ENCODE measurements around the gene LSM3.

The LSM3 gene

GRCh38 chr3:14132689-14133088 lies 45.9 kb upstream of the LSM3 start:
- no peaks in the 10 kb centered on the region for H3K9me3 ChIP-seq
- no peak overlapping the region for H3K4me3 ChIP-seq (ENCODE audit: low read depth, low read length)
- H3K4me1 ChIP-seq = no peaks in the 10 kb centered on the region
- TF ChIP-seq CTCF (IDR thresholded peaks at IDR 0.05; ENCODE audit: low read depth, low read length) = no peak
- DNase-seq = no peak
- H3K36me3 ChIP-seq = peaks cover 23% of the 10 kb centered on the region
- H3K27me3 ChIP-seq = no peaks in the 10 kb centered on the region

DNA sequence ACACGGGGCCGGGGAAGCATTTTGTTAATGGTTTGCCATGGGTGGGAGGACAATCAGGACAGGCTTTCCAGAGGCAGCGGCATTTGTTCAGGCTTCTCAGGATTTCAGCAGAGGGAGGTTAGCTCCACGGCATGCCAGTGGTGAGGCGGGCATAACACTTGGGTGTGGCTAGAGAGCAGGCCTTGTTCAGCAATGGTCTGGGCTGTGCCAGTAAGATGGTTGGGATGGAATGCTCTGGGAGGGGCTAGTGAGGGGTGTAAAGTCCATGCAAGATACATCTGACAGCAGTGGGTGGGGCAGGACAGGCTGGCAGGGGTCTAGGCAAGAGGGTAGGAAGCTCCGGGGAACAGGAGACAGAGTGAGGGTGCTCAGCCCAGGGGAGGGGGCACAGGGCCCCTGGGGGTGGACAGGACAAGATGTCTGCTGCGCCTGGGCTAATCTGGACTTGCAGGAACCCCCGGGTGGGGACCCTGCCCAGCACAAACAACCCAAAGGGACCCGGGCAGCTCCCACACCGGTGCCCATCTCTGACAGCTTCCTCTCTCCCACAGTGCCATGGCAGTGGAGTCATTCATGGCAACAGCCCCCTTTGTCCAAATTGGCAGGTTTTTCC lies 45.3 kb upstream of the LSM3 start:
- H3K36me3 ChIP-seq = peaks cover 17% of the 10 kb centered on the region
- no peak for DNase-seq

GRCh38 chr3:14133876-14134275 lies 44.7 kb upstream of the LSM3 start:
- no peaks in the 10 kb centered on the region for H3K27me3 ChIP-seq
- H3K4me3 ChIP-seq (ENCODE audit: low read depth, low read length) = no peak overlapping the region
- no peak for TF ChIP-seq CTCF (IDR thresholded peaks at IDR 0.05; ENCODE audit: low read depth, low read length)
- no peaks in the 10 kb centered on the region for H3K9me3 ChIP-seq
- no peaks in the 10 kb centered on the region for H3K4me1 ChIP-seq
- DNase-seq = no peak
- peaks cover 11% of the 10 kb centered on the region for H3K36me3 ChIP-seq

More for the DNA sequence above, 45.3 kb upstream of the LSM3 start:
- Histone ChIP-seq H3K4me3 (ENCODE audit: low read depth, low read length) (no peak overlapping the region), H3K27me3 (no peaks in the 10 kb centered on the region), H3K9me3 (no peaks in the 10 kb centered on the region), H3K4me1 (no peaks in the 10 kb centered on the region)
- no peak for TF ChIP-seq CTCF (IDR thresholded peaks at IDR 0.05; ENCODE audit: low read depth, low read length)

DNA sequence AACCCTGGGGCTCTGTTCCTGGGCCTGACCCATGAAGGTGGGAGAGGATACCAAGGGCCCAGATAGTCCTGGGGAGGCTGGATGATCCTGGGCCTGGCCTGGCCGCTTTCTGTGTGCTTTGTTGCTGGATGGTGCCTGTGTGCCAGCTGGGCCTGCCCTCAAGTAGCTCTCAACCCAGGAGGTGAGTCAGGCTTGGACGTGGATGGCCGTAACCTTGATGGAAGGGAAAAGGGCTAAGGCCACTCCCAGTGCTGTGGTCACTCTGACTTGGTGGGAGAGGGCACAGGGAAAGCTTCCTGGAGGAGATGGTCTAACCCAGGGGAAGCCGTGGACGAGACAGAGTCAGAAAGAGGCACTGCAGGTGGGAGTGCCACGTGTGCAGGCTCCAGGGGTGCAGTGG lies 44.3 kb upstream of the LSM3 start:
- Histone ChIP-seq H3K9me3 (no peaks in the 10 kb centered on the region), H3K4me1 (no peaks in the 10 kb centered on the region), H3K36me3 (peaks cover 10% of the 10 kb centered on the region), H3K27me3 (no peaks in the 10 kb centered on the region), H3K4me3 (ENCODE audit: low read depth, low read length) (no peak overlapping the region)
- TF ChIP-seq CTCF (IDR thresholded peaks at IDR 0.05; ENCODE audit: low read depth, low read length) = no peak
- DNase-seq = no peak

- Histone ChIP-seq H3K27me3 (no peaks in the 10 kb centered on the region), H3K9me3 (no peaks in the 10 kb centered on the region), H3K4me3 (ENCODE audit: low read depth, low read length) (no peak overlapping the region), H3K4me1 (no peaks in the 10 kb centered on the region), H3K36me3 (peaks cover 9% of the 10 kb centered on the region)
- no peak for DNase-seq
- TF ChIP-seq CTCF (IDR thresholded peaks at IDR 0.05; ENCODE audit: low read depth, low read length) = no peak
Observed at GRCh38 chr3:14135581-14135980, 43.0 kb upstream of the LSM3 start.

GRCh38 chr3:14137004-14137403 lies 41.6 kb upstream of the LSM3 start:
- no peak for TF ChIP-seq CTCF (IDR thresholded peaks at IDR 0.05; ENCODE audit: low read depth, low read length)

More at GRCh38 chr3:14137004-14137403, 41.6 kb upstream of the LSM3 start:
- no peaks in the 10 kb centered on the region for H3K4me1 ChIP-seq
- no peaks in the 10 kb centered on the region for H3K27me3 ChIP-seq
- H3K36me3 ChIP-seq = no peaks in the 10 kb centered on the region
- H3K9me3 ChIP-seq = no peaks in the 10 kb centered on the region
- no peak for DNase-seq
- H3K4me3 ChIP-seq (ENCODE audit: low read depth, low read length) = no peak overlapping the region
